Panc1 (cell line): ENCODE measurements around the gene TBC1D32. TPM values are rescaled to one million over a fixed set of nuclear protein-coding genes. Genes with fewer than 3 reads are reported as not detected.

Experiments used
- ATAC-seq: fragments of 200-7000 bp; cut with Tn5 transposase; 2 replicates; pipeline ENCODE4 v1.9.1; 2020; ENCODE audit warnings: mild to moderate bottlenecking, moderate library complexity
- BruUV-seq: library from RNA; stranded (reverse); fragments of 400-500 nt; replicated peaks from 2 replicates; lab custom pipeline; 2021; lab: Mats Ljungman, UMichigan
- CTCF ChIA-PET: fragments of 300-600 bp; sonication (Branson Sonifier 250); formaldehyde crosslinking; loops from one replicate; lab custom pipeline; 2022; ENCODE audit warnings: antibody characterized with exemption; lab: Charles Lee
- POLR2A ChIA-PET: fragments of 300-600 bp; sonication (Branson Sonifier 250); formaldehyde crosslinking; loops from one replicate; lab custom pipeline; 2022; ENCODE audit warnings: antibody characterized with exemption; lab: Charles Lee
- DNase-seq: peaks from one replicate; pipeline ENCODE4 v3.0.0-alpha.2; 2010; ENCODE audit warnings: low read depth, low spot score
- H3K27ac ChIP-seq: 2 replicates; pipeline ENCODE4 v1.5.1; 2011; ENCODE audit warnings: mild to moderate bottlenecking, low read length, inconsistent platforms
- H3K27me3 ChIP-seq: fragments of 200-500 bp; sonication (Bioruptor generic); 2 replicates; pipeline ENCODE4 v1.6.0; 2014; ENCODE audit warnings: low read length, inconsistent platforms; ENCODE audit not compliant: control insufficient read depth, insufficient read depth
- H3K36me3 ChIP-seq: fragments of 200-500 bp; sonication (Bioruptor generic); 2 replicates; pipeline ENCODE4 v1.5.1; 2014; ENCODE audit warnings: inconsistent platforms, mild to moderate bottlenecking, low read length, moderate library complexity; ENCODE audit not compliant: control insufficient read depth, insufficient read depth
- H3K4me1 ChIP-seq: 2 replicates; pipeline ENCODE4 v1.5.1; 2011; ENCODE audit warnings: inconsistent platforms, mild to moderate bottlenecking, low read length, moderate library complexity; ENCODE audit not compliant: control insufficient read depth, insufficient read depth
- H3K4me3 ChIP-seq, 2 experiments: 2 replicates each; pipeline ENCODE4 v1.5.1; 2011 to 2012; ENCODE audit warnings: low read depth in 2 of 2, low read length in 2 of 2, mild to moderate bottlenecking in 2 of 2, inconsistent platforms in 1 of 2, moderate library complexity in 1 of 2
- H3K9me3 ChIP-seq: fragments of 200-500 bp; sonication (Bioruptor generic); 2 replicates; pipeline ENCODE4 v1.5.1; 2014; ENCODE audit warnings: low read depth, mild to moderate bottlenecking, inconsistent platforms, low read length, moderate library complexity; ENCODE audit not compliant: control insufficient read depth, insufficient read depth
- POLR2AphosphoS5 ChIP-seq: IDR thresholded peaks from 2 replicates; pipeline ENCODE4 v1.6.1; 2012; ENCODE audit warnings: mild to moderate bottlenecking, low read depth, low read length, moderate library complexity
- SIN3A ChIP-seq: IDR thresholded peaks from 2 replicates; pipeline ENCODE4 v1.6.1; 2012; ENCODE audit warnings: low read depth, mild to moderate bottlenecking, low read length, moderate library complexity, borderline replicate concordance; ENCODE audit not compliant: insufficient read depth
- TCF7L2 ChIP-seq: IDR thresholded peaks from 2 replicates; pipeline ENCODE4 v1.6.1; 2011; ENCODE audit warnings: mild to moderate bottlenecking, low read depth, low read length, inconsistent platforms
- in situ Hi-C: cut with HindIII; loops from 2 replicates; pipeline ENCODE4 v1.10.0; 2016; ENCODE audit warnings: low sequenced_read_pairs, low pct_unique_long_range_greater_than_20kb
- intact Hi-C: fragments of 100-400 bp; cut with micrococcal nuclease; formaldehyde crosslinking; loops from one replicate; pipeline ENCODE4 v1.10.0; 2022; ENCODE audit not compliant: unreplicated experiment
- total RNA-seq: library from RNA; stranded (reverse); gene quantifications from one replicate; pipeline ENCODE4 v1.2.1, GENCODE V29; 2021; ENCODE audit not compliant: unreplicated experiment
- TF ChIP-seq, protein P1 (sequence below), 2 experiments: IDR thresholded peaks; 2 replicates each; pipeline ENCODE4 v1.6.1; 2011 to 2012; ENCODE audit warnings: low read depth in 2 of 2, control low read depth in 1 of 2, low read length in 1 of 2, mild to moderate bottlenecking in 1 of 2, moderate library complexity in 1 of 2; ENCODE audit not compliant: insufficient read depth in 1 of 2
- TF ChIP-seq, protein P2 (sequence below): fragments of 450-650 bp; IDR thresholded peaks from 2 replicates; pipeline ENCODE4 v1.5.1; 2017; ENCODE audit warnings: mild to moderate bottlenecking

The TBC1D32 gene
- total RNA-seq, 1 experiment from 2014 or later: 15.8 TPM

DNA sequence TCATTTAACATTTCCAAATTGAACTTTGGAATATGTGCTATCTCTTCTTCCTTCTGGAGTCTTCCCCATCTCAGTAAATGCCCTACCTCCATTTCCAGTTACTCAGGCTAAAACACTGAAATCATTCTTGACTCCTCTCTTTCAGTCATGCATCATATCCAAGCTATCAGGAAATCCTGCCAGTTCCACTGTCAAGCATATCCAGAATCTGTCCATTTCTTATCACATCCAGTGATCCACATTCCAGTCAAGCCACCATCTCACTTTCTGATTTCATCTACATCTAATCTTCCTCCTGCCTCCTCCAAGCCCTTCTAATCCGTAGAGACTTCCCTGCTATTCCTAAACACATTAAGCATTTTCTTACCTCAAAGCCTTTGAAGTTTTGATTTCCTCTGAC lies 15.3 kb upstream of the TBC1D32 start:
- Histone ChIP-seq H3K4me1 (no peaks in the 10 kb centered on the region), H3K4me3 (no peak overlapping the region), H3K9me3 (no peaks in the 10 kb centered on the region), H3K27ac (no peak overlapping the region), H3K27me3 (peaks cover 5% of the 10 kb centered on the region), H3K36me3 (no peaks in the 10 kb centered on the region)
- BruUV-seq: no TSS peak
- ATAC-seq: no peak
- POLR2A ChIA-PET: no interaction called here
- DNase-seq: no peak
- in situ Hi-C loops: no loop called here
- CTCF ChIA-PET: no interaction called here
- intact Hi-C loops: no loop called here
- TF ChIP-seq SIN3A: no peak
- TF ChIP-seq TCF7L2: no peak
- TF ChIP-seq, protein P1, sequence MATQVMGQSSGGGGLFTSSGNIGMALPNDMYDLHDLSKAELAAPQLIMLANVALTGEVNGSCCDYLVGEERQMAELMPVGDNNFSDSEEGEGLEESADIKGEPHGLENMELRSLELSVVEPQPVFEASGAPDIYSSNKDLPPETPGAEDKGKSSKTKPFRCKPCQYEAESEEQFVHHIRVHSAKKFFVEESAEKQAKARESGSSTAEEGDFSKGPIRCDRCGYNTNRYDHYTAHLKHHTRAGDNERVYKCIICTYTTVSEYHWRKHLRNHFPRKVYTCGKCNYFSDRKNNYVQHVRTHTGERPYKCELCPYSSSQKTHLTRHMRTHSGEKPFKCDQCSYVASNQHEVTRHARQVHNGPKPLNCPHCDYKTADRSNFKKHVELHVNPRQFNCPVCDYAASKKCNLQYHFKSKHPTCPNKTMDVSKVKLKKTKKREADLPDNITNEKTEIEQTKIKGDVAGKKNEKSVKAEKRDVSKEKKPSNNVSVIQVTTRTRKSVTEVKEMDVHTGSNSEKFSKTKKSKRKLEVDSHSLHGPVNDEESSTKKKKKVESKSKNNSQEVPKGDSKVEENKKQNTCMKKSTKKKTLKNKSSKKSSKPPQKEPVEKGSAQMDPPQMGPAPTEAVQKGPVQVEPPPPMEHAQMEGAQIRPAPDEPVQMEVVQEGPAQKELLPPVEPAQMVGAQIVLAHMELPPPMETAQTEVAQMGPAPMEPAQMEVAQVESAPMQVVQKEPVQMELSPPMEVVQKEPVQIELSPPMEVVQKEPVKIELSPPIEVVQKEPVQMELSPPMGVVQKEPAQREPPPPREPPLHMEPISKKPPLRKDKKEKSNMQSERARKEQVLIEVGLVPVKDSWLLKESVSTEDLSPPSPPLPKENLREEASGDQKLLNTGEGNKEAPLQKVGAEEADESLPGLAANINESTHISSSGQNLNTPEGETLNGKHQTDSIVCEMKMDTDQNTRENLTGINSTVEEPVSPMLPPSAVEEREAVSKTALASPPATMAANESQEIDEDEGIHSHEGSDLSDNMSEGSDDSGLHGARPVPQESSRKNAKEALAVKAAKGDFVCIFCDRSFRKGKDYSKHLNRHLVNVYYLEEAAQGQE (IDR thresholded peaks at IDR 0.05; ENCODE audit: insufficient read depth in 1 of 2, low read depth in 2 of 2, low read length in 1 of 2): no peak
- no peak for TF ChIP-seq POLR2AphosphoS5
- TF ChIP-seq, protein P2, sequence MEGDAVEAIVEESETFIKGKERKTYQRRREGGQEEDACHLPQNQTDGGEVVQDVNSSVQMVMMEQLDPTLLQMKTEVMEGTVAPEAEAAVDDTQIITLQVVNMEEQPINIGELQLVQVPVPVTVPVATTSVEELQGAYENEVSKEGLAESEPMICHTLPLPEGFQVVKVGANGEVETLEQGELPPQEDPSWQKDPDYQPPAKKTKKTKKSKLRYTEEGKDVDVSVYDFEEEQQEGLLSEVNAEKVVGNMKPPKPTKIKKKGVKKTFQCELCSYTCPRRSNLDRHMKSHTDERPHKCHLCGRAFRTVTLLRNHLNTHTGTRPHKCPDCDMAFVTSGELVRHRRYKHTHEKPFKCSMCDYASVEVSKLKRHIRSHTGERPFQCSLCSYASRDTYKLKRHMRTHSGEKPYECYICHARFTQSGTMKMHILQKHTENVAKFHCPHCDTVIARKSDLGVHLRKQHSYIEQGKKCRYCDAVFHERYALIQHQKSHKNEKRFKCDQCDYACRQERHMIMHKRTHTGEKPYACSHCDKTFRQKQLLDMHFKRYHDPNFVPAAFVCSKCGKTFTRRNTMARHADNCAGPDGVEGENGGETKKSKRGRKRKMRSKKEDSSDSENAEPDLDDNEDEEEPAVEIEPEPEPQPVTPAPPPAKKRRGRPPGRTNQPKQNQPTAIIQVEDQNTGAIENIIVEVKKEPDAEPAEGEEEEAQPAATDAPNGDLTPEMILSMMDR: no peak

DNA sequence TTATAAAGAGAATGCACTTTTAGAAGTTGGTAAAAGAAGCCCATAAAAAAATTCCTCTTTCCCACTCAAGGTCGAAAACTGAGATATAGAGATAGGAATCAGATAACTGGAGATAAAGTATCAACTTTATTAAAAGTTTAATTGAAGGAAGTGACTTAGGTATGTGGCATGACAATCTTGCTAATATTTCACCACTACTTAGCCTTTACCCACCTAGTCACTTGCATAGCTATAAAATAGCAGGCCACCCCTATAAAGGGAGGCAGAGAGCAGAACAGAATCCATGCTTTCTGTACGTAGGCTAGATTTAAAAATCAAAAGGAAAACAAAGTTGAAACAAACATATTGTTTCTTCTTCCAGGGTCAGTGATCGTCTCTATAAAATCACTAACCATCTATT lies 13.2 kb upstream of the TBC1D32 start:
- in situ Hi-C loops: no loop called here
- BruUV-seq: no TSS peak
- intact Hi-C loops: no loop called here
- Histone ChIP-seq H3K27me3 (peaks cover 6% of the 10 kb centered on the region), H3K27ac (no peak overlapping the region), H3K9me3 (no peaks in the 10 kb centered on the region), H3K4me1 (no peaks in the 10 kb centered on the region), H3K4me3 (no peak overlapping the region), H3K36me3 (no peaks in the 10 kb centered on the region)
- CTCF ChIA-PET: no interaction called here
- no peak; the same call in 1 of the 2 replicates for TF ChIP-seq TCF7L2
- no peak for DNase-seq
- no peak for ATAC-seq
- POLR2A ChIA-PET: no interaction called here

DNA sequence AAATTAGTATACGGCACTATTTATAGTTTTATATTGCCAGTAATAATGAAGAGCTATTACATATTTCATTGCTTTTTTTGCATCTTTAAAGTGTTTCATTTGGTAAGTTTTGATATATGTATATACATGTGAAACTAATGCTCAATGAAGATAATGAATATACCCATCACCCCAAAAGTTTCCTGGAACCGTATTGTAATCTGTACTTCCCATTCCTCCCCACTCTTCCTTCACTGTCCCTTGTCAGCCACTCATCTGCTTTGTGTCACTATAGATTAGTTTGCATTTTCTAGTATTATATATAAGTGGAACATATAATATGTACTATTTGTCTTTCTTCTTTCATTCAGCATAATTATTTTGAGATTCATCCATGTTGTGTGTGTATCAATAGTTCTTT lies 10.3 kb upstream of the TBC1D32 start:
- Histone ChIP-seq H3K36me3 (no peaks in the 10 kb centered on the region), H3K9me3 (no peaks in the 10 kb centered on the region), H3K27ac (no peak overlapping the region), H3K4me3 (no peak overlapping the region), H3K4me1 (no peaks in the 10 kb centered on the region), H3K27me3 (peaks cover 6% of the 10 kb centered on the region)
- BruUV-seq: no TSS peak
- ATAC-seq (no peak), DNase-seq (no peak)
- ChIA-PET CTCF (no interaction called here), POLR2A (no interaction called here)
- TF ChIP-seq, protein P2: no peak
- in situ Hi-C loops (no loop called here), intact Hi-C loops (no loop called here)
